ENCODE results near the gene SSTR4.
"Not testable (repeated sequence)": the region's sequence is repeated elsewhere in the genome, so short reads cannot be mapped to it uniquely, and the experiment has no call there.

The SSTR4 gene

DNA sequence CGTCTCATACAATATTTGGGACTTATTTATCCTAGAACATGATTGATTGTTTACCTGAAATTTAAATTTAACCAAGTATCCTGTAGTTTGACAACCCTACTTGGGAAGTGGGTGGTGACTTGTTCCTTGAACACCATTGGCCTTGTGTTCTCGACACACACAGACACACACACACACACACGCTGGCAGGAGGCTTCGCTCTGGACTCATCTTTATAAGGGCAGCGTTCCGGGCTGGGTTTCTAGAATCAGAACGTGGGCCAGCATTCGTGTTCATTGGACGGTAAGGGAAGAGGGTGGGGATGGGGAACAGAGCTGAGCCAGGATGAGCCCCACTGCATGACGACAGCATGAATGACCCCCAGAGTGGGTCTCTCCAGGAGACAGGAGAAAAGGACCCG is 16.2 kb upstream of the SSTR4 start:
- no peak for DNase-seq (ENCODE audit: low read depth)

- no peak for DNase-seq (ENCODE audit: low read depth)
Measured at GRCh38 chr20:23019403-23019802, 15.7 kb upstream of the SSTR4 start.

- no peak for DNase-seq (ENCODE audit: low read depth)
Measured at GRCh38 chr20:23020230-23021018, 14.7 kb upstream of the SSTR4 start.

DNA sequence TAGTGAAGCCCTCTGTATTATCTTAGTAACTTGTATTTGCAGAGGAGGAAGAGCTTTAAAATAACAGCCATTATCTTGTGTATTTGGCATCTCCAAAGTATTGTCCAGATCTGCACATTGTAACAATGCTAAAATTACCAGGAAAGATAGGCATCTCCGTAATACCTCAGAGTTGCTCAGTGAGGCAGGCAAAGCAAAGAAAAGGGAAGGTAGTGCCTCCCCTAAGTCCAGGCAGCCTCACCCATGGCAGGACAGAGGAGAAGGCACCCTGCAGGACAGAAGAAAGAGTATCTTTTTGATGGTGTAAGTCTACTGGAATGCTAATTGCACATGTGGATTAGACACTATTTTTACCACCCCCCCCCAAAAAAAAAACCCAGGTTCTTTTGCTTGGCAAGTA is 13.6 kb upstream of the SSTR4 start:
- no peak for DNase-seq (ENCODE audit: low read depth)

DNA sequence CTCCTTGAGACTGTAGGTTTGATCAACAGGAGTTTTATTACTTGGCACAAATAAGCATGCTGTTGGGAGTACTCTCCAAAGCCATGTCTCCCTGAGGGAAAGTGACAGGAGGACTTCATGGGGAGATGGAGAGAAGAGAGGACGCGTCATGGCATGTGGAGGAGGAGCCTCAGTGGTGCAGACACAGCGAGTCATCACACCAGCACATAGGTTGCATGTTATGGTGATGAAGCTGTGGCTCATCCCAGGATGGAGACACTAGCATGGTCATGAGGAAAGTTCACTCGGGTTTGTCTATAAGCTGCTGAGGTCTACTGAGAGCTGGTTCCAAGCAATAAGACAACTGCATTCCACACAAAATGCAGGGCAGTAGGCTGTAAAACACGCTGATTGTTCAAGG is 13.2 kb upstream of the SSTR4 start:
- DNase-seq (ENCODE audit: low read depth), result no peak

DNA sequence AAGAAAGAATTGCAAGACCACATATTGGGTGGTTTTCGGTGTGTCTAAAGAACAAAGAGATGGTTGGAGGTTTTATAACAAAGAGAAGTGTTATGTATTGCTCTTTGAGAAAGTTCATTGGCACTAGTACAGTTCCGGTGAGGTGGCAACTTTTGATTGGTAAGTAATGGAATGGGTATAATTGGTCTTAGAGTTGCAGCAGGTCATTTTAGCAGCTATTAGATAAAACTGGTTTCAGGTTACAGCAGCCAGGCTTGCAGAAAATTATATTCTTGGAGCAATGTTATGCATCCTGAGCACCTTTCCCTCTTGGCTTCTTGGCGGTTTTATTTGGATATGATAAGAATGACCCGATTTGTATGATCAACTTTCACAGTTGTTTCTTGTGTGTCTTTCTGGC is 12.3 kb upstream of the SSTR4 start:
- DNase-seq (ENCODE audit: low read depth), result no peak

DNA sequence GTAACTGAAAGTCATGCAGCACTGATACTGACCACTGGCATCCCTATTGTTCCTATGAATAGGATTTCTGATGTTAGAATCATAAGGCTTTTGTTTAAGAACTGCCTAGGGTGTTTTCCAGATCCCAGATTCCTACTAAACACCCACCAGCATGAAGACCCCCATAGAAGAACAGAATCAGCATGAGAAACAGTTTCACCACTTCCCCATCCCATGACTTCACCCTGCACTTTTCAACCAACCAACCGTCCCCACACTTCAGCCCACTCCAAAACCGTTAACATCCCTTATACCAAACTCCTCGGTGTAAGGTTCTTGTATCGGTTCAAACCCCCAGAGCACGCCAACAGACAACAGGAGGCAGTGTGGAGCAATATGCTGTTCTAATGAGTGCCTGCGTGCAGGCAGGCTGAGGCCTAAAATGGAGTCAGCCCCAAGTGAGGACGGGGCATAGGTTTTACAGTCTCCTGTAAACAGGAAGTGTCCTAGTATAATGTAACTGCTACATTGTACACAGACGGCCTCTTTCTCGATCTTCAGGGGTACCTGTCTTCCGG is 11.4 kb upstream of the SSTR4 start:
- DNase-seq (ENCODE audit: low read depth), result no peak

- DNase-seq (ENCODE audit: low read depth), result no peak
Measured at GRCh38 chr20:23024701-23025100, 10.4 kb upstream of the SSTR4 start.

DNA sequence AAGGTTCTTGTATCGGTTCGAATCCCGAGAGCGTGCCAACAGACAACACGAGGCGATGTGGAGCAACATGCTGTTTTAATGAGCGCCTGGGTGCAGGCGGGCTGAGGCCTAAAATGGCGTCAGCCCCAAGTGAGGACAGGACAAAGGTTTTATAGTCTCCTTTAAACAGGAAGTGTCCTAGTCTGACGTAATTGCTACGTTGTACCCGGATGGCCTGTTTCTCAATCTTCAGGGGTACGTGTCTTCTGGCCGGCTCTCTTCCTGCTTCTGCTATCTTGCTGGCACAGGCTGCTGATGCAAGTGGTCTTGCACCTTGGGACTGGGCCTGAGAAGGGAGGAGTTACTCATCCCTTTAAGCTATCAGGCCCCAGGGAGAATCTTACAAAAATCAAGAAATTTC is 9.6 kb upstream of the SSTR4 start:
- DNase-seq (ENCODE audit: low read depth), result not testable (repeated sequence)

DNA sequence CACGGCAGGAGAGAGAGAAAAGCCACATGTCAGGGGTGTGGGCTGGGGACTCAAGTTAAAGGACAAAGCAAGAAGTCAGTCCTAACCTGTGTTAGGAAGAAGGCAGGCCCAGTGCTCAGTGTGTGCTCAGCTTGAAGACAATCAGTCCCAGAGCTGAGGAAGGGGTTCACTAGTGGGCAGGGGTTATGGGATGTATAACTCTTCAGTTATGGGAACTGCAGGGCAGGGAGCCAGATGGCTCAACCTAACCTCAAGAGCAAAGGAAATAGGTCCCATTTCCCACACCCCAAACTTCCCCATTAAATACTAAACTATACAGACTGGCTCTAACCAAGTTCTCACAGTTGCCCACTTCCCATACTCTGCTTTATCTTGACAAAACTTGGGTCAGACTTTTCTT is 7.4 kb upstream of the SSTR4 start:
- DNase-seq (ENCODE audit: low read depth), result no peak

GRCh38 chr20:23028392-23028791 is 6.7 kb upstream of the SSTR4 start:
- no peak for DNase-seq (ENCODE audit: low read depth)

GRCh38 chr20:23029324-23029723 is 5.8 kb upstream of the SSTR4 start:
- DNase-seq (ENCODE audit: low read depth), result no peak

DNA sequence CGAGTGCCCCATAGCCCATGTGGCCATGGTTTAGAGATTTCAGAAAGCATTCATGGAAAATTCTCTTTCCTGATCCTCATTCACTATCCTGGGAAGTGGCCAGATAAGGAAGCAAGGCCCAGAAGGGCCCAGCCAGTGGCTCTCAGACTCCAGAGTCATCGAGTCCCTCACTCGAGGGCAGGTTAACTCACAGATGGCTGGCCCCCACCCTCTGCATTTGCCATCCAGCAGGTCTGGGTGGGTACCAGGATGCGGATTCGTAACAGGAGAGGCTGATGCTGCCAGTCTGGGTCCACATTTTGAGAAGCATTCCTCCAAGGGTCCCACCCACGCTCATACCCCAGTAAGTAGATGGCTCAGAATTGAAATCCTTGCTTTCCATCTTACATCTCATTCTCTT is 3.8 kb upstream of the SSTR4 start:
- DNase-seq (ENCODE audit: low read depth), result no peak

DNA sequence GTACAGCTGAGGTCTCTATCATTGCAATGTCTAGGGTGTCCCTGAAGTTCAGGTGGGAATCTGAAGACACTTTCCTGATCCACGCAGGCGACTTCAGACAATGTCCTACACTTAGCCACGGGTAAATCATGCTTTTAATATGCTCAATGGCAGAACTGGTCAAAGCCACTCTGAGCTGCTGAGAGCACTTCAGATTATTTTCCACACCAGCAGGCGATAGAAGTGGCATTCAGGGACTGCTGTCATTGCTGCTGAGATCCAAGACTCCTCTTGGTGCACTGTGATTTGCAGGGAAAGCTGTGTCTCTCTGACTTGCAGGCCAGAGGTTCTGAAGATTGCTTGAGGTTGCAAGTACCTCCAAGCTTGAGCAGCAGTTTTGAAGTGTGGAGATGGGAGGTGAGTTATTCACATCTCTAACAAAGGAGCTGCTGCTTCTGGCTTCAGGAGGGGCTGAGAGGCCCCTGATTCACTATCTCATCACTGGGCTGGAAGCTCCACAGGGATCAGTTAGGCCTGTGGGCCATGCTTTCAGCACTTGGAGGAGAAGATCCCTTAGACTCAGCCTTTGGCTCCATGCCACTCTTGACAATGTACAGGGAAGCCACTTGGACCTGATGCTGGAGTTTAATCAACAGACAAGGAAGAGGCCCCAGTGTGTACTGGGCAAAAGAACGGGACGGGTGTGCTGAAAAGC is 2.9 kb upstream of the SSTR4 start:
- DNase-seq (ENCODE audit: low read depth), result no peak

GRCh38 chr20:23032750-23033078 is 2.4 kb upstream of the SSTR4 start:
- DNase-seq (ENCODE audit: low read depth), result no peak

DNA sequence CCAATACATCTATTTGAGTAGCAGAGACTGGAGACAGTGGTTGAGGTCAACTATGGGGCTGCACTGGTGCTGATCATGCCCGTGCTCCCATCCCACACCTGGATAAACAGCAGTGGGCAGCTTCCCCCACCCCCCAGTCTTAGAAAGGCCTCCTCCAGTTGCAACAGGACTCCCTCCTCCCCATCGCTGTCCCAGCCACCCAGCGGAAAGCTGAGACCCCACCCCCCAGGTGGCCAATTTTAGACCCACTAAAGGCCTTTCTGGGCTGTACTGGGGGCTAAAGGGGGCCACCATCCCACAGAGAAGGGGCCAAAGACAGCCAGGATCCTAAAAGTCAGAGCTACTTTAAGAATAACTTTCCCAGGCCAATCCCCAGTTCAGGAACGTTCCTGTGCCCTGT is 1.2 kb upstream of the SSTR4 start:
- no peak for DNase-seq (ENCODE audit: low read depth)

GRCh38 chr20:23035731-23036130 is 619 bp downstream of the SSTR4 start:
- DNase-seq (ENCODE audit: low read depth), result no peak

GRCh38 chr20:23036371-23036770 is 1.3 kb downstream of the SSTR4 start:
- no peak for DNase-seq (ENCODE audit: low read depth)

DNA sequence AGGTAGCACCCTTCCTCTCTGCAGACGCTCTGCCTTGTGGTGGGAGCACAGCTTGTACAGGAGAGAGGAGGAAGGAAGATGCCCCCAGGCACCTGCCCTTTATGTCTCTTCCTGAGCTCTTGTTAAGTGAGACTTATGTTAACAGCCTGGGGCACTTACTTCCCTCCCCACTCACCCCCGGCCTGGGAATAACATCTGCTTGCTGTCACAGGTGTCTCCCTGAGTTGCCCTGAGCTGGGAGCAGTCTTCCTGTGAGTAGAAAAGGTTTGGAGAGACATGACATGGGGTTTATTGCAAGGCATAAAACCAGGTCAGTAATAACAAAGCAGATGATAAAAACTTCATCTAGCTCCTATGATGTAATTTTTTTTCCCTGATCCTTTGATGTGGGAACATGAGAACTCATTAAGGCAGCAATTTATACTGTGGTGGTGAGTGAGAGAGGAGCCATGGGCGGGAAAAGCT is 1.9 kb downstream of the SSTR4 start:
- DNase-seq (ENCODE audit: low read depth), result no peak

DNA sequence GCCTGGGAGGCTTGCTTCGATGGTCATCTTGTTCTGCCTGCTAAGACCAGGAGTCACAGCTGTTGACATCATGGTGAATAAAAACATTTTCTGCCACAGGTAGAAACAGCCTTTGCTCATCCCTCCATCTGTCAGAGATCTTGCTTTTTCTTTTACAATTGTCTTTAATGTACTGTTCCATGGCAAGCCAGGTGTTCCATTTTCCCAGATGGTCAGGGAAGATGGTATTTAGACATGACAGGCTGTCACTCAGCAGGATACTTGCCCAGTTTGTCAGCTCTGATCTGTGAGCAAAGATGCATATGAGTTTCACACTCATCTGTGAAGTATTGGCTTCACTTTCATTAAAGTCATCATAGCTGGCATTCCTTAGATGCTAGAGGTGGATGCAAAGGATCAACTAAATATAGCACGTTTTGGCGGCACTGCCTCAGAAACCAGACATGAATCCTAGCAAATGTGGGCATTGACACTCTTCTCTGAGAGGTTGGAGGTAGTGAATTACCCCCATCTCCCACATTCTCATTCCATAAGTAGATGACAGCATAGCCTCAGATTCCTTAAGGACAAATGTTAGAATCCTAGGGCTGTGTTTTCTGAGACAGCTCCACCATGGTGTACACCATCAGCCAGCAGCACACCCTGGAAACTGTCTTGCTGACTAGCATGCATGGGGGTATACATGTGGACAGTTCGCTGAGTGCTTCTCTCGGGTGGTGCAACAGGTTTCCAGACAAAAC is 4.2 kb downstream of the SSTR4 start:
- DNase-seq (ENCODE audit: low read depth), result no peak

DNA sequence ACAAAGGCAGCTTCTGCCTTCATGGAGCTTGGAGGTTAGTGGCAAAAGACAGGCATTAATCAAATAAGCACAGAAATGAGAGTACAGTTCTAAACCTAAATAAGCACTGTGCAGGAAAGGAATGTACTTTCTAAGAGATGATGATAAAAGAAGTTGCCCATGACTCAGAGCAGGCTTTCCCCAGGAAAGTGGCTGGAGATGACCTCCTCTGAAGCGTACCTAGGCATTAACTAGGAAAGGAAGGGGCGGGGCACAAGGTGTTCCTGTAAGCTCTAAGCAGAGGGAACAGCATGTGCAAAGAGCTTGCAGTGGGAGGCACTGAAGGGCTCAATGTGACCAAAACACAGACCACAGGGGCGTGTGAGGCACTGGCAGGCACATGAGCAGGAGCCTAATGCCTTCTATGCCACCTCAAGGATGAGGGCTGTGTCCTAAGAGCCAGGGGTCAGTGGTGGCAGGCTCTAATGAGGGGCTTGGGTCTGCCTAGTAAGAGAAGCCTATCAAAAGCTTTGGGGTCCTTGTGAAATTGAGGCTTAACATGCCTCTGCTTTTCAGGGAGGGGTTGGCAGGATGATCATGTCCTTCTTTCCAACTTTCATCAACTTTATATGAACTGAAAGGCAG is 4.9 kb downstream of the SSTR4 start:
- no peak for DNase-seq (ENCODE audit: low read depth)

GRCh38 chr20:23042270-23042669 is 7.2 kb downstream of the SSTR4 start:
- no peak for DNase-seq (ENCODE audit: low read depth)
